ENCODE results near the gene AMER1. TPM values are rescaled to one million over a fixed set of nuclear protein-coding genes. Genes with fewer than 3 reads are reported as not detected.
"Not testable (repeated sequence)": the region's sequence is repeated elsewhere in the genome, so short reads cannot be mapped to it uniquely, and the experiment has no call there.

The AMER1 gene
- total RNA-seq (2.2 TPM), polyA plus RNA-seq (0.87 TPM)
- long read RNA-seq, donor 1 = 0 reads
- long read RNA-seq, donor 2, full-length matches to known transcripts = 3 of 3 reads
- long read RNA-seq, donor 2, partial matches to known transcripts = 0 of 3 reads
- long read RNA-seq, donor 2, other reads (novel, unspliced or antisense) = 0 of 3 reads
- long read RNA-seq, donor 3 = 0 reads
- long read RNA-seq, donor 4 = 0 reads
- long read RNA-seq, donor 5 = 0 reads
- long read RNA-seq, donor 6, full-length matches to known transcripts = 1 of 1 reads
- long read RNA-seq, donor 6, partial matches to known transcripts = 0 of 1 reads
- long read RNA-seq, donor 6, other reads (novel, unspliced or antisense) = 0 of 1 reads
- long read RNA-seq, donor 7, full-length matches to known transcripts = 1 of 1 reads
- long read RNA-seq, donor 7, partial matches to known transcripts = 0 of 1 reads
- long read RNA-seq, donor 7, other reads (novel, unspliced or antisense) = 0 of 1 reads
- long read RNA-seq, donor 8 = 0 reads
- long read RNA-seq, donor 9 = 0 reads
- long read RNA-seq, donor 10 = 0 reads

DNA sequence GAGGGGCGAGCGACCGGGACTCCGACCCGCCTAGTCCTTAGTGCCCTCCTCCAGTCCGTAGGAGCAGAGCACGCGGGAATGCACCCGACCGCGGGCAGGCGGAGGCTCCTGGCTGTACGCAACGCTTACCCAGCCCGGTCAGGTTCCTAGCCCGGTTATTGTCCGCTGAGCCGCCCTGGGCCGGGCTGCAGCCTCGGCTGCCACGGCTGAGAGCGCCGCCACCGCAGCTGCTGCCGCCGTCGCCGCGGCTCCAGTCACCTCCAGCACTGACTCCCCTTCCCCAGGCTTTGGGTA lies at the start of gene AMER1:
Gene AMER1 (minus strand): TSS at position 268 of the 294 bp plus-strand sequence. CDS start 12,422 bp downstream, outside the sequence.
- Histone ChIP-seq H3K27me3 (ENCODE audit: control insufficient read depth in 2 of 2, insufficient read depth in 1 of 2, low read length in 1 of 2) (no peaks in the 10 kb centered on the region), H3K4me3 (ENCODE audit: low read length in 2 of 2) (peak within 1 kb of the TSS; percentile 60 to 65), H3K9me3 (ENCODE audit: control insufficient read depth in 2 of 2, insufficient read depth in 1 of 2, low read length in 1 of 2) (peaks cover 0 to 3% of the 10 kb centered on the region in 2 donors), H3K4me1 (ENCODE audit: control insufficient read depth in 2 of 2, insufficient read depth in 2 of 2, low read length in 2 of 2) (peaks cover 0 to 10% of the 10 kb centered on the region in 2 donors), H3K27ac (ENCODE audit: low read depth in 1 of 2, low read length in 1 of 2) (peak within 1 kb of the TSS; percentile 79 to 80), H3K36me3 (ENCODE audit: control insufficient read depth in 2 of 2, insufficient read depth in 2 of 2, low read length in 1 of 2) (no peaks in the 10 kb centered on the region)
- 0% methylated on average over 29 of the region's 29 CpGs for WGBS
- DNase-seq (ENCODE audit: low read depth in 6 of 9, low spot score in 9 of 9) = no peak

DNA sequence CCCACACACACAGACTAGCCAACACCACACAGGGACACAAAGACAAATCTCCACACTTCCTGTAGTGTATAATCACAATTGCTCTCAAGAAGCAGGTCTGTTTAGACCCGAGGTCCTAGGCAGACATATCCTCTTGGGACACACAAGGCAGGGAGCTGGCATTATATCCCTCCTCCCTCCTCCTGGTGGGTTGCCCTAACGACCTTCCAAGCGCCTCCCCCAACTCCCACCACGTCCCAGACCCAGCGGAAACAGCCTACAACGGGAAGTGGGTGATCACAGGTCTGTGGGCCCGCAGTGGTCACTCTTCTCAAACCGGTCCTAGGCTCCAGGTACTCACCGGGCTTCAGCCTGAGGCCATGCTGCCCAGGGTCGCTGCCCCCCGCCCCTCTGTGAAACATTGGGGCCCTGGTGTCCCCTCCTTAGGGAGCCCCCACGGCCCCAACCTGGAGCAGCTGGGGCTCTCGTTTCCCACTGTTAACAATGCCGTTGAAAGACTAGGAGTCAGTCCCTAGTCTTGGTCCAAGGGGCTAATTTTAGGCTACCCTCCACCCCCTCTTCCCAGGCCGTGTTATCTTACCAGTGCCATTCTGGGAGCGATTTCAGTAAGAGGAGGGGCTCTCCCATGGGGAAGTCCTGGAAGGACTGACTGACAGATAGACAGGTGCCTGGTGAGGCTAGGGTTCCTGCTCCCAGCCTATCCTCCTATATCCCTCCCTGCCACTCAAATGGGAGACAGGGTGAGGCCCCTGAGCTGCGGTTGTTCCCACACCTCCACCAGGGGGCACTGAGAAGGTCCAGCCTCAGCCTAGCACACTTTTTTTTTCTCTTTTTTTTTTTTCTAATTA lies 24.8 kb upstream of the AMER1 start, which contains the start of gene ASB12:
Gene ASB12 (minus strand): TSS at position 485 of the 848 bp plus-strand sequence. CDS start 4,957 bp downstream, outside the sequence.
- 86% methylated on average over 17 of the region's 17 CpGs for WGBS
- H3K27ac ChIP-seq (ENCODE audit: low read depth in 1 of 2, low read length in 1 of 2) = no peak within 1 kb of the TSS
- H3K9me3 ChIP-seq (ENCODE audit: control insufficient read depth in 2 of 2, insufficient read depth in 1 of 2, low read length in 1 of 2) = no peaks in the 10 kb centered on the region
- no peaks in the 10 kb centered on the region for H3K36me3 ChIP-seq (ENCODE audit: control insufficient read depth in 2 of 2, insufficient read depth in 2 of 2, low read length in 1 of 2)
- H3K4me1 ChIP-seq (ENCODE audit: control insufficient read depth in 2 of 2, insufficient read depth in 2 of 2, low read length in 2 of 2) = no peaks in the 10 kb centered on the region
- H3K27me3 ChIP-seq (ENCODE audit: control insufficient read depth in 2 of 2, insufficient read depth in 1 of 2, low read length in 1 of 2) = no peaks in the 10 kb centered on the region
- DNase-seq (ENCODE audit: low read depth in 6 of 9, low spot score in 9 of 9) = no peak
- no peak within 1 kb of the TSS for H3K4me3 ChIP-seq (ENCODE audit: low read length in 2 of 2)

DNA sequence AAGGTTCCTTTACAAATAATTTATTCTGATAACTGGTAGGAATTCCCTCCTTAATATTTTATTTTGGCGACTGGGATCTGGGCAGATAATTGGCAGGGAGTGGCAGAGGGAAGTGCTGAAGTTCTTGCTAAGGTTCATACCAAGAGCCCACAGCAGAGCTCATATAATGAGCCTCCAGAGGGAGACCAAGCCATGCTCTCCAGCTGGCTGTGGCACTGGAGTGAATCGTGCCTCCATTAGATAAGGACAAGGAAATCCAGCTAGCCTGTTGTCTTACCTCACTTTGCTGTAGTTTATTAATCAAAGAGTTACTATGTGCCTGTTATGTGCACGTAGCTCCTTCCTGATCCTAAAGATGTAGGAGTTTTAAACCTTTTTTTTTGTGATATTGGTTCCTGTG lies 23.6 kb upstream of the AMER1 start:
- WGBS = 62% methylated on average over 3 of the region's 3 CpGs
- no peaks in the 10 kb centered on the region for H3K27me3 ChIP-seq (ENCODE audit: control insufficient read depth in 2 of 2, insufficient read depth in 1 of 2, low read length in 1 of 2)
- H3K4me1 ChIP-seq (ENCODE audit: control insufficient read depth in 2 of 2, insufficient read depth in 2 of 2, low read length in 2 of 2) = no peaks in the 10 kb centered on the region
- no peak overlapping the region for H3K4me3 ChIP-seq (ENCODE audit: low read length in 2 of 2)
- DNase-seq (ENCODE audit: low read depth in 6 of 9, low spot score in 9 of 9) = no peak
- no peak overlapping the region for H3K27ac ChIP-seq (ENCODE audit: low read depth in 1 of 2, low read length in 1 of 2)
- no peaks in the 10 kb centered on the region for H3K36me3 ChIP-seq (ENCODE audit: control insufficient read depth in 2 of 2, insufficient read depth in 2 of 2, low read length in 1 of 2)
- no peaks in the 10 kb centered on the region for H3K9me3 ChIP-seq (ENCODE audit: control insufficient read depth in 2 of 2, insufficient read depth in 1 of 2, low read length in 1 of 2)

DNA sequence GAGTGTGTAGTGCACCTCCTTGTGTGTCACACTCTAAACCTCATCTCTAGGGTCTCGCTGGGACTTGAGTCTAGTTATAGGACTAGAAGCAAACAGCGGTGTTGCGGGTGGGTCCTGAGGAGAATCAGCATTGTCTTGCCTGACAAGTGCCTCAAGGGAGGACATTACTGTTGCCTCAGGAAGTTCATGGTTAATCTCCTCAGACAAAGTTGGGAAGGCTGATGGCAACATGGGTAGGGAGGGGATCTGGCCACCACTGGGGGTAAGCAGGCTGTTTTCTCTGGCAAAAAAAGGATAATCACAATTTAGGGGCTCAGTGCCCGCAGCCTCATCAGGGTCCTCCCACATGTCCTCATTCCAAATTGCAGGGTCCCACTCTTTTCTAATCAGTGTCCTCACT lies 12.5 kb upstream of the AMER1 start:
- DNase-seq (ENCODE audit: low read depth in 6 of 9, low spot score in 9 of 9) = no peak
- Histone ChIP-seq H3K4me3 (ENCODE audit: low read length in 2 of 2) (no peak overlapping the region), H3K36me3 (ENCODE audit: control insufficient read depth in 2 of 2, insufficient read depth in 2 of 2, low read length in 1 of 2) (no peaks in the 10 kb centered on the region), H3K27me3 (ENCODE audit: control insufficient read depth in 2 of 2, insufficient read depth in 1 of 2, low read length in 1 of 2) (no peaks in the 10 kb centered on the region), H3K9me3 (ENCODE audit: control insufficient read depth in 2 of 2, insufficient read depth in 1 of 2, low read length in 1 of 2) (no peaks in the 10 kb centered on the region), H3K4me1 (ENCODE audit: control insufficient read depth in 2 of 2, insufficient read depth in 2 of 2, low read length in 2 of 2) (no peaks in the 10 kb centered on the region), H3K27ac (ENCODE audit: low read depth in 1 of 2, low read length in 1 of 2) (no peak overlapping the region)
- WGBS = 98% methylated on average over 4 of the region's 4 CpGs

DNA sequence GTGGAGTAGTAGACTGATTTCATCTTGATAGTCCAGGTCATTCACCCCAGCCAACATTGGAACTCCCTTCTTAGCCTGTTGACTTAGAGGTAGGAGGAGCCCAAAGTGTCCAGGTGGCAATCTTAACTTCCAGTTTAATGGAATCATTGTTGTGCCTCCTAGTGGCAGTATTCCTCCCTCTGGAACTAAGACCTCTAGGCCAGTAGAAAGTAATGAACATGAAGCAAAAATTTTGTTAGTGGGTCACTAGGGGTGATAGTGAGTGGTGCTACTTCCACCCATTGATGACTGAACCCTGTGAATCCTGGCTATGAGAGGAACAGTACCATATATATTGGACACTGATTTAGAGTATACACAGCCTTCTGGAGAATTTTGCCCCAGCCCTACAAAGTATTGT lies 8.5 kb upstream of the AMER1 start:
- H3K9me3 ChIP-seq (ENCODE audit: control insufficient read depth in 2 of 2, insufficient read depth in 1 of 2, low read length in 1 of 2); H3K27ac ChIP-seq (ENCODE audit: low read depth in 1 of 2, low read length in 1 of 2); DNase-seq (ENCODE audit: low read depth in 6 of 9, low spot score in 9 of 9); H3K36me3 ChIP-seq (ENCODE audit: control insufficient read depth in 2 of 2, insufficient read depth in 2 of 2, low read length in 1 of 2); H3K4me1 ChIP-seq (ENCODE audit: control insufficient read depth in 2 of 2, insufficient read depth in 2 of 2, low read length in 2 of 2); H3K27me3 ChIP-seq (ENCODE audit: control insufficient read depth in 2 of 2, insufficient read depth in 1 of 2, low read length in 1 of 2); H3K4me3 ChIP-seq (ENCODE audit: low read length in 2 of 2): not testable (repeated sequence)

DNA sequence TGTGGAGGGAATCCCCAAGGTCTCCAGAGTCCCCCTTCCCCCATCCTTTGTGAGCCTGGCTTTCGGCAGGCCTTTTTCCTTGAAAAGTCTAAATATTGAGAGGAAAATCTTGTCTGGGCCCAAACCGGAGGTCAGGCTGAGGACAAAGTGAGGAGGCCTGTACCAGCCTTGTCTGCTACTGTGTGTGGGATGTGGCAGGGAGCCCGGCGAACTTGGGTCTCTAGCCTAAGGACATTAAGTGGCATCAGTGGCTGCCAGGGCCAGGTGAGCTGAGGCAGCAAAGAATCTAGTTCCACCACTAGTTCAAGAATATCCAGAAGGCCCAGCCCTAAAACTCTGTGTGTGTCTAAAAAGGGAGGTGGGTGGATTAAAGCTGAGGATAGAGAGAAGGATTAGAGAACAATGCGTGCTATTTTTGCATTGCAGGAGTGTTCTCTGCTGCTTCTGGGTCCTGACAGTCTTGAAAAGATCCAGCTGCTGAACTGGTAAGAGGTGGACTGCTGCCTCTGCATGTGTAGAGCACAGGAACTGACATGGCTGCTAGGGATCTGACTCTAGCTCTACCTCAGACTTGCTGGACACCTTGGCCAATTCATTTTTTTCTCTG lies 1.2 kb upstream of the AMER1 start:
- Histone ChIP-seq H3K27ac (ENCODE audit: low read depth in 1 of 2, low read length in 1 of 2) (peak overlapping the region; percentile 70 to 80), H3K36me3 (ENCODE audit: control insufficient read depth in 2 of 2, insufficient read depth in 2 of 2, low read length in 1 of 2) (no peaks in the 10 kb centered on the region), H3K4me1 (ENCODE audit: control insufficient read depth in 2 of 2, insufficient read depth in 2 of 2, low read length in 2 of 2) (peaks cover 0 to 10% of the 10 kb centered on the region in 2 donors), H3K4me3 (ENCODE audit: low read length in 2 of 2) (peak overlapping the region in 1 of 2 donors; percentile 65), H3K9me3 (ENCODE audit: control insufficient read depth in 2 of 2, insufficient read depth in 1 of 2, low read length in 1 of 2) (peaks cover 0 to 3% of the 10 kb centered on the region in 2 donors), H3K27me3 (ENCODE audit: control insufficient read depth in 2 of 2, insufficient read depth in 1 of 2, low read length in 1 of 2) (no peaks in the 10 kb centered on the region)
- DNase-seq (ENCODE audit: low read depth in 6 of 9, low spot score in 9 of 9) = peak in 1 of 9 donors; percentile 10
- 75% methylated on average over 5 of the region's 5 CpGs for WGBS

DNA sequence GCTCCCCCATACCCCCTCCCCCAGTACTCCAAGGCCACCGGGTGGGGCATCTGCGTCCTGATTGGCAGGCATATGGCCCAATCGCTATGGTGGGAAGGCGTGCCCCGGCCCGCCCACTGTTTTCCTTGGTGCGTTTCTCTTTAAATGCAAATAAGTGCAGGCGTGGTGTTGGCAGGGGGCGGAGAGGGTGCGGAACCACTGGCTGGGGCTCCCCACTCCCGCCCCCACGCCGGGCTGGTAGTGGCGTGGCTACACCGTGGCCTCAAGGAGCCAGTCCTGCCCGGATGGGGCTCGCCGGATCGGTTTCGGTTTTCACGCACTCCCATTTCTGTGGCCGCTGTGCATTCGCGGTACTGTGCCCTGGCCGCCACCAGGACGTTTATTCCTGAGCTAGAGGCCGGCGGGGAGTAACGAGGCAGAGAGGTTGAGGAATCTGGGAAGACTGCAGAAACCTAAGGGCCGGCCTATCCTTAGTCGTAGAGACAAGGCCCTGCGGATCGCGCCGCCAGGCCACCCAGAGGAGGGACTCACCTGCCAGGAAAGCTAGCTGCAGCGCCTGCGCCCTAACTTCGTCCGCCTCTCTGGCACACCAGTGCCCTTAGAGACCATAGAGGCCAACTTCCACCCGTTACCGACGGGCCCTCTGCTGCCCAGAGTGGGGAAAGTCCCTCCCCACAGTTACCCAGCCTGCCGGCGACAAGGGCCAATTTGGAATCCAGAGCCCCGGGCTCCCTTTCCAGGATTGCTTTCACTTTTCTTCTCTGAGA lies 410 bp upstream of the AMER1 start:
- H3K4me1 ChIP-seq (ENCODE audit: control insufficient read depth in 2 of 2, insufficient read depth in 2 of 2, low read length in 2 of 2) = peaks cover 0 to 10% of the 10 kb centered on the region in 2 donors
- no peaks in the 10 kb centered on the region for H3K27me3 ChIP-seq (ENCODE audit: control insufficient read depth in 2 of 2, insufficient read depth in 1 of 2, low read length in 1 of 2)
- H3K4me3 ChIP-seq (ENCODE audit: low read length in 2 of 2) = peak overlapping the region; percentile 60 to 65
- WGBS = under 1% methylated on average over 45 of the region's 45 CpGs
- peak; percentile 68 to 95 (median 85) for DNase-seq (ENCODE audit: low read depth in 6 of 9, low spot score in 9 of 9)
- peak overlapping the region; percentile 79 to 80 for H3K27ac ChIP-seq (ENCODE audit: low read depth in 1 of 2, low read length in 1 of 2)
- peaks cover 0 to 3% of the 10 kb centered on the region in 2 donors for H3K9me3 ChIP-seq (ENCODE audit: control insufficient read depth in 2 of 2, insufficient read depth in 1 of 2, low read length in 1 of 2)
- H3K36me3 ChIP-seq (ENCODE audit: control insufficient read depth in 2 of 2, insufficient read depth in 2 of 2, low read length in 1 of 2) = no peaks in the 10 kb centered on the region

DNA sequence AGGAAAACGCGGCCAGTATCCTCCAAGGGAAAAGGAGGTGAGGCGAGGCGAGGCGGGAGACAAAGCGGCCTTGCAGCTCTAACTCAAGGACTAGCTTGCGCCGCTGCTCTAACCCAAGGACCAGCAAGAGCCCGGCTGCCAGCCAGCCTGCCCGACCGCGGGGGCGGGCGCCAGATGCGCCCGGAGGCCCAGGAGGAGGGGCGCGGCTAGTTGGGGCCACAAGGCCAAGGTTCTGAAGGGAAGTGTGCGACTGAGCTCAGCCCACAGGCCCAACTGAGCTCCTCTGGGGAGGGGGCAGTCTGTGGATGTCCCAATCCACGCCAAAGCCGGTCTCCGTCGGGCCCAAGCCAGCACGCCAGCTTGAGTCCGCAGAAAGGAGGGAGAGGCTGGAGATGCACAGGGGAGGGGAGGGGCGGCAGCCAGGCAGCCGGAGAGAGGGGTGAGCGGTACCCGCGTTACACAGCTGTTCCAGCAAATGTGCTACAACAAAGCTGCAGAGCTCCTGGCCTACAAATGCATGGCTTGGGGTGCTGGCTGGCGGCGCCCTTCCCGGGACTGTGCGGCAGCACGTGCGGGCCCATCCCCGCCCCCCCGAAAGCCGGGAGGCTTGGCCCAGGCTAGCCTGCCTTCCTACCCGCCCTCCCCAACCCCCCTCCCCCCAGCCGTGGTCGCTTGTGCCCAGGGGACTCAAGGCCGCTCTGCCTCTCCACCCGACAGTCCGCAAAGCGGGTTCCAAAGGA lies 637 bp downstream of the AMER1 start:
- Histone ChIP-seq H3K27me3 (ENCODE audit: control insufficient read depth in 2 of 2, insufficient read depth in 1 of 2, low read length in 1 of 2) (no peaks in the 10 kb centered on the region), H3K27ac (ENCODE audit: low read depth in 1 of 2, low read length in 1 of 2) (peak overlapping the region in 1 of 2 donors; percentile 70), H3K9me3 (ENCODE audit: control insufficient read depth in 2 of 2, insufficient read depth in 1 of 2, low read length in 1 of 2) (peaks cover 0 to 3% of the 10 kb centered on the region in 2 donors), H3K36me3 (ENCODE audit: control insufficient read depth in 2 of 2, insufficient read depth in 2 of 2, low read length in 1 of 2) (no peaks in the 10 kb centered on the region), H3K4me3 (ENCODE audit: low read length in 2 of 2) (peak overlapping the region; percentile 60 to 65), H3K4me1 (ENCODE audit: control insufficient read depth in 2 of 2, insufficient read depth in 2 of 2, low read length in 2 of 2) (peaks cover 0 to 10% of the 10 kb centered on the region in 2 donors)
- DNase-seq (ENCODE audit: low read depth in 6 of 9, low spot score in 9 of 9) = peak in 5 of 9 donors; percentile 1 to 52 (median 26)
- WGBS = 4% methylated on average over 42 of the region's 46 CpGs
